Sigmoid colon (tissue), 4 donors: Measurements from ENCODE around the gene IL17RB.

Experiments
- EP300 ChIP-seq, 4 donors: sonication (generic); formaldehyde crosslinking; IDR thresholded peaks; one replicate each; pipeline ENCODE4 v1.6.1; 2017; ENCODE audit warnings: antibody characterized with exemption in 4 of 4
- POLR2A ChIP-seq, 2 donors: fragments of 450-650 bp; IDR thresholded peaks; one replicate each; pipeline ENCODE4 v1.6.1; 2016; ENCODE audit warnings: antibody characterized with exemption in 2 of 2, mild to moderate bottlenecking in 2 of 2, moderate library complexity in 2 of 2
- TF ChIP-seq, protein P1 (sequence below), 4 experiments: fragments of 450-650 bp in 3 of 4; fragments of 200-600 bp in 1 of 4; IDR thresholded peaks; one replicate each; pipeline ENCODE4 v1.5.1; 2016 to 2019; ENCODE audit warnings: antibody characterized with exemption in 4 of 4, mild to moderate bottlenecking in 3 of 4, moderate library complexity in 2 of 4

DNA sequence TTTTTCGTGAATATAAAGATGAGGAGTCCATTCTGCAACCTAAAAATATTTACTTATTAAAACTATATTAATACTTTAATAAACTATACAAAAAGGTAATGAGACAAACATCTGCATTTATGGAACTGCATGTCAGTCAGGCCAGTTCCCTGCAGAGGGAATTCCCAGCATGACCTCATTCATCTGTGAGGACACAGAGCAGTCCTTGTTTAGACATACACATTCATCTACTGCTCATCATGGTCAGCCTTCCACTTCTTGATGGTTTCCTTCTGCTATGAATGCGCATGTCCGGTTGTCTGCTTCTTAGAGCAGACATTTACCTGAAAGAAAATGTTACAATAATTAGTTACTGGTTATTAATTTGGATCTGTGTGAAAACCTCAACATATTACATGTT lies 38.9 kb downstream of the IL17RB start:
- TF ChIP-seq, protein P1, sequence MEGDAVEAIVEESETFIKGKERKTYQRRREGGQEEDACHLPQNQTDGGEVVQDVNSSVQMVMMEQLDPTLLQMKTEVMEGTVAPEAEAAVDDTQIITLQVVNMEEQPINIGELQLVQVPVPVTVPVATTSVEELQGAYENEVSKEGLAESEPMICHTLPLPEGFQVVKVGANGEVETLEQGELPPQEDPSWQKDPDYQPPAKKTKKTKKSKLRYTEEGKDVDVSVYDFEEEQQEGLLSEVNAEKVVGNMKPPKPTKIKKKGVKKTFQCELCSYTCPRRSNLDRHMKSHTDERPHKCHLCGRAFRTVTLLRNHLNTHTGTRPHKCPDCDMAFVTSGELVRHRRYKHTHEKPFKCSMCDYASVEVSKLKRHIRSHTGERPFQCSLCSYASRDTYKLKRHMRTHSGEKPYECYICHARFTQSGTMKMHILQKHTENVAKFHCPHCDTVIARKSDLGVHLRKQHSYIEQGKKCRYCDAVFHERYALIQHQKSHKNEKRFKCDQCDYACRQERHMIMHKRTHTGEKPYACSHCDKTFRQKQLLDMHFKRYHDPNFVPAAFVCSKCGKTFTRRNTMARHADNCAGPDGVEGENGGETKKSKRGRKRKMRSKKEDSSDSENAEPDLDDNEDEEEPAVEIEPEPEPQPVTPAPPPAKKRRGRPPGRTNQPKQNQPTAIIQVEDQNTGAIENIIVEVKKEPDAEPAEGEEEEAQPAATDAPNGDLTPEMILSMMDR (IDR thresholded peaks at IDR 0.05), result no peak
- TF ChIP-seq EP300 (IDR thresholded peaks at IDR 0.05) (no peak), POLR2A (IDR thresholded peaks at IDR 0.05) (no peak)
